Measurements from ENCODE around the gene MMD2. TPM values are rescaled to one million over a fixed set of nuclear protein-coding genes. Genes with fewer than 3 reads are reported as not detected.
A peak's percentile ranks its signal among the peaks of the same experiment; 100 is the strongest.

MMD2 gene
- total RNA-seq, 6 experiments from 2014 or later, result not detected

DNA sequence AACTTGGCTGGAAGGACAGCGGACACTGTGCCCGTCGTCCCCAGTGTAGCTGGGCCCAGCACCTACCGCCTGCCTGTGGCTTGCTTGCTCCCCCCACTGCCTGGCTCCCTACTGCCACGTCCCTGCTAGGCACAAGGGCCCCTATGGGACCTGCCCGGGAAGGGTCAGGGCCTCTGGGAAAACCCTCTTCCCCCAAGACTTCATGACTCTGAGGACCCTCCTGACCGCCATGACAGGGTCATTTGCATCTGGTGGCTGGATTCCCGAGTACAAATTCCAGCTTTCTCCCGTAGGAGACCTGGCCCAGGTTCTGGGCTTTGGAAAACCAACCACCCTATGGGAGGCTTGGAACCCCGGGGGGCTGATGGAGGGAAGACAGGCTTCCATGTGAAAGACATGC, 1.4 kb upstream of the MMD2 start:
- H3K36me3 Mint-ChIP-seq (ENCODE audit: low read depth), result no peaks in the 10 kb centered on the region
- H3K4me1 Mint-ChIP-seq (ENCODE audit: low read depth), result no peaks in the 10 kb centered on the region
- H3K9me3 Mint-ChIP-seq, result no peaks in the 10 kb centered on the region
- TF ChIP-seq, protein P1, sequence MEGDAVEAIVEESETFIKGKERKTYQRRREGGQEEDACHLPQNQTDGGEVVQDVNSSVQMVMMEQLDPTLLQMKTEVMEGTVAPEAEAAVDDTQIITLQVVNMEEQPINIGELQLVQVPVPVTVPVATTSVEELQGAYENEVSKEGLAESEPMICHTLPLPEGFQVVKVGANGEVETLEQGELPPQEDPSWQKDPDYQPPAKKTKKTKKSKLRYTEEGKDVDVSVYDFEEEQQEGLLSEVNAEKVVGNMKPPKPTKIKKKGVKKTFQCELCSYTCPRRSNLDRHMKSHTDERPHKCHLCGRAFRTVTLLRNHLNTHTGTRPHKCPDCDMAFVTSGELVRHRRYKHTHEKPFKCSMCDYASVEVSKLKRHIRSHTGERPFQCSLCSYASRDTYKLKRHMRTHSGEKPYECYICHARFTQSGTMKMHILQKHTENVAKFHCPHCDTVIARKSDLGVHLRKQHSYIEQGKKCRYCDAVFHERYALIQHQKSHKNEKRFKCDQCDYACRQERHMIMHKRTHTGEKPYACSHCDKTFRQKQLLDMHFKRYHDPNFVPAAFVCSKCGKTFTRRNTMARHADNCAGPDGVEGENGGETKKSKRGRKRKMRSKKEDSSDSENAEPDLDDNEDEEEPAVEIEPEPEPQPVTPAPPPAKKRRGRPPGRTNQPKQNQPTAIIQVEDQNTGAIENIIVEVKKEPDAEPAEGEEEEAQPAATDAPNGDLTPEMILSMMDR (IDR thresholded peaks at IDR 0.05), result no peak
- DNase-seq, result no peak
- peaks cover 45% of the 10 kb centered on the region for H3K27me3 Mint-ChIP-seq (ENCODE audit: insufficient read depth)
- no peak overlapping the region for H3K4me3 Mint-ChIP-seq
- H3K27ac Mint-ChIP-seq, result no peak overlapping the region

DNA sequence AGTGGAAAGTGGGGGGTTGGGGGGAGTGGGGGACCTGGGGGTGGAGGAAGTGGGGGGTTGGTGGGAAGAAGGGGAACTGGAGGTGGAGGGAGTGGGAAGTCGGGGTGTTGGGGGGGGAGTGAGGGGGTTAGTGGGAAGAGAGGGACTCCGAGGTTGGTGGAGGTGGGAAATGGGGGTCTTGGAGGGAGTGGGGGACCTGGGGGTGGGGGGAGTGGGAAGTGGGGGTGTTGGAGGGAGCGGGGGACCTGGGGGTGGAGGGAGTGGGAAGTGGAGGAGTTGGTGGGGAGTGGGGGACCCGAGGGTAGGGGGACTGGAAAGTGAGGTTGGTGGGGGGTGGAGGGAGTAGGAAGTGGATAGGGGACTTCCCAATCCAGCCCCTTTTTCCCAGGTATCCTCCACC, 906 bp upstream of the MMD2 start:
- DNase-seq, result no peak
- H3K4me1 Mint-ChIP-seq (ENCODE audit: low read depth), result no peaks in the 10 kb centered on the region
- H3K27ac Mint-ChIP-seq, result no peak overlapping the region
- peaks cover 45% of the 10 kb centered on the region for H3K27me3 Mint-ChIP-seq (ENCODE audit: insufficient read depth)
- no peak overlapping the region for H3K4me3 Mint-ChIP-seq
- H3K36me3 Mint-ChIP-seq (ENCODE audit: low read depth), result no peaks in the 10 kb centered on the region
- TF ChIP-seq, protein P1 (IDR thresholded peaks at IDR 0.05), result no peak
- H3K9me3 Mint-ChIP-seq, result no peaks in the 10 kb centered on the region

DNA sequence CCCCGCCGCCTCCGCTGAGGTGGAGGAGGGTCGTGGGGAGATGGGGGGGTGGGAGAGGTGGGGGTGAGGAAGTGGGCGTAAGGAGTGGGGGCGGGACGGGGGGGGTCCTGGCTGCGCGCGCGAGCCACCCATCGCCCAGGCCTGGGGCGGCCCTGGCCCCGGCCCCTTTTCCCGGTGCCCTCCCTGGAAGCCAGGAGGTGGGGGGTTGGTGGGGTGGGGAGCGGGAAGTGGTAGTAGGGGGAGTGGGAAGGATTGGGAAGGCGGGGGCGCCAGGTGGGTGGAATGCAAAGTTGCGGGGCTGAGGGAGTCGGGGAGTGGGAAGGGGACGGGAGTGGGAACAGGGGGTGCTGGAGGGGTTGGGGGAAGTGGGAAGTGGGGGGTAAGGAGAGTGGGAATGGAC, 319 bp upstream of the MMD2 start:
- Mint-ChIP-seq H3K36me3 (ENCODE audit: low read depth) (no peaks in the 10 kb centered on the region), H3K27ac (no peak overlapping the region), H3K27me3 (ENCODE audit: insufficient read depth) (peaks cover 39% of the 10 kb centered on the region), H3K4me1 (ENCODE audit: low read depth) (no peaks in the 10 kb centered on the region), H3K9me3 (no peaks in the 10 kb centered on the region), H3K4me3 (no peak overlapping the region)
- no peak for DNase-seq
- TF ChIP-seq, protein P1 (IDR thresholded peaks at IDR 0.05), result no peak

DNA sequence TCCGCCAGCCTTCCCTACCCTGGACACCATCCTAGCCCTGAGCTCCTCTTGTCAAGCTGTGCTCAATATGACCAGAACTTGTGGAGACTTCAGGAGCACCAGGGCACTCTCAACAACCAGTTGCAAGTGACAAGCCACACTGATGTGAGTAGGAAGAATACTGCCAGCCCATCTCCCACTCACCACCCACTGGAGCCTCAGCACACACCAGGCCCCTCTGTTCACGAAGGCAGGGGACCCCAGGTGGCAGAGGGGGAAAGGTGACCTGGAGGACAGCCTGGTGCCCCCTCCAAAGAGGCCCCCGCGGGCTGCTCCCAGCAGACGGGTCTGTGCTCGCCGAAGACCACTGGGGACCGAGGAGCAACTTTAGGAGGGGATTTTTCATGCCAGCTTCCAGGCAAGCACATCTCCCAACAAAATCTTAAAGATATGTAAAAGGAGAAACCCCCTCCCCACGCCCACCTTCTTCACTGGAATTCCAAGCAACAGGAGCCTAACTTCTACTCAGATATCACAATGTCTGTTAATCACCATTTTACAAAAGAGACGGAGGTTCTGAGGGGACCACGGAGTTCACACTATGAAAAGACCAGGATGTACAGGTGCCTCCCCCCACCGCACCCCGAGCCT, 1.0 kb downstream of the MMD2 start:
- no peak for DNase-seq
- no peaks in the 10 kb centered on the region for H3K4me1 Mint-ChIP-seq (ENCODE audit: low read depth)
- H3K4me3 Mint-ChIP-seq, result no peak overlapping the region
- no peaks in the 10 kb centered on the region for H3K9me3 Mint-ChIP-seq
- peaks cover 28% of the 10 kb centered on the region for H3K27me3 Mint-ChIP-seq (ENCODE audit: insufficient read depth)
- no peaks in the 10 kb centered on the region for H3K36me3 Mint-ChIP-seq (ENCODE audit: low read depth)
- TF ChIP-seq, protein P1 (IDR thresholded peaks at IDR 0.05), result no peak
- no peak overlapping the region for H3K27ac Mint-ChIP-seq

DNA sequence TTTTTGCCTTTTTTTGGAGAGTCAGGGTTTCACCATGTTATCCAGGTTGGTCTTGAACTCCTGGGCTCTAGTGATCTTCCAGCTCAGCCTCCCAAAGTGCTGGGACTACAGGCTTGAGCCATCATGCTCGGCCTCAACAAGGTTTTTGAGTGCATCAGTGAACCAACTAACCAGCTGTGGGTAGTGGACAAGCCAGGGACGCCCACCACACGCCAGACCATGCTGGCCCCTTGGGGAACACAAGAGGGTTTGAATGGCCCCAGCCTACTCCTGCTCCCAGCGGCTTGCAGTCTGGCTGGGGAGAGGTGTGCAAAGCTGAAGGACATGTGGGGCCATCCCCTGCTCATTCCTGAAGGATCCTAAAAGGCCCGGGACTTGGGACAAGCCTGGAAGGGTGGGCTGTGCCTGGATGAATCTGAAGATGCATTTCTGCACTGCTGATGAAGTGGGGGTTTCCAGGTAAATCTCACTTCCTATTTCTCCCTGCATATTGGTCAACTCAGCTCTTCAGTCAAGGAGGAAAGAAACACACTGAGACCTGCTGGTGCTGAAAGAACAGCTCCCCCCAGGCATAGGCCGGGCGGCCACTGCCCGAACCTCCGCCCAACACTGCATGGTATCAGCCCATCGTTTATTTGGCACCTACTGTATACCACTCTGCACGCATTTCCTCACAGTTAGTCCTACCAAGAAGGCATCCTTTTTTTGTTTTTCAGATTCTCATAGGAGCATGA, 6.9 kb downstream of the MMD2 start:
- no peak overlapping the region for H3K27ac Mint-ChIP-seq
- H3K36me3 Mint-ChIP-seq (ENCODE audit: low read depth), result no peaks in the 10 kb centered on the region
- H3K4me1 Mint-ChIP-seq (ENCODE audit: low read depth), result no peaks in the 10 kb centered on the region
- H3K27me3 Mint-ChIP-seq (ENCODE audit: insufficient read depth), result peaks cover 14% of the 10 kb centered on the region
- DNase-seq, result peak; percentile 3
- H3K9me3 Mint-ChIP-seq, result no peaks in the 10 kb centered on the region; the same call in 1 of the 2 replicates
- no peak overlapping the region for H3K4me3 Mint-ChIP-seq
- TF ChIP-seq, protein P1 (IDR thresholded peaks at IDR 0.05), result no peak
